SHP77 (cell line): ENCODE results near the gene SUFU.

Experiments used
- DNase-seq, 2 experiments: peaks; one replicate each; lab custom pipeline; 2025; lab: John Stamatoyannopoulos, UW

Gene SUFU

GRCh38 chr10:102597131-102597991 is 93.6 kb downstream of the SUFU start:
- no peak for DNase-seq

GRCh38 chr10:102598243-102598642 is 94.5 kb downstream of the SUFU start:
- no peak for DNase-seq

GRCh38 chr10:102599565-102600327 is 96.0 kb downstream of the SUFU start:
- no peak for DNase-seq

GRCh38 chr10:102600816-102601215 is 97.0 kb downstream of the SUFU start:
- no peak for DNase-seq

- no peak for DNase-seq
These were observed 97.9 kb downstream of the SUFU start for GRCh38 chr10:102601639-102602038.

- DNase-seq = no peak
These were observed 98.7 kb downstream of the SUFU start for GRCh38 chr10:102602272-102603045.

- no peak for DNase-seq
These were observed 100.2 kb downstream of the SUFU start for GRCh38 chr10:102603946-102604345.

GRCh38 chr10:102604439-102604841 is 100.7 kb downstream of the SUFU start:
- DNase-seq = no peak

- no peak for DNase-seq
These were observed 101.9 kb downstream of the SUFU start for GRCh38 chr10:102605712-102606111.

GRCh38 chr10:102608487-102608886 is 104.7 kb downstream of the SUFU start:
- DNase-seq = no peak

GRCh38 chr10:102610441-102610887 is 106.7 kb downstream of the SUFU start:
- DNase-seq = no peak

GRCh38 chr10:102611514-102612087 is 107.8 kb downstream of the SUFU start:
- no peak for DNase-seq

GRCh38 chr10:102612964-102613275 is 109.1 kb downstream of the SUFU start:
- DNase-seq = no peak

GRCh38 chr10:102613286-102613685 is 109.5 kb downstream of the SUFU start:
- DNase-seq = no peak

- DNase-seq = no peak
These were observed 110.0 kb downstream of the SUFU start for GRCh38 chr10:102613785-102614184.

- no peak for DNase-seq
These were observed 111.1 kb downstream of the SUFU start for GRCh38 chr10:102614888-102615287.

GRCh38 chr10:102615361-102615760 is 111.6 kb downstream of the SUFU start:
- peak in 1 of 2 experiments; percentile 28 for DNase-seq

GRCh38 chr10:102616066-102616770 is 112.4 kb downstream of the SUFU start:
- DNase-seq = no peak

- no peak for DNase-seq
These were observed 113.3 kb downstream of the SUFU start for GRCh38 chr10:102617041-102617440.

- DNase-seq = no peak
These were observed 114.0 kb downstream of the SUFU start for GRCh38 chr10:102617816-102618215.

- DNase-seq = no peak
These were observed 115.7 kb downstream of the SUFU start for GRCh38 chr10:102619281-102619981.
